Esophagus muscularis mucosa (tissue), 3 donors: ENCODE measurements around the gene RNF125.
"Not testable (repeated sequence)": the region's sequence is repeated elsewhere in the genome, so short reads cannot be mapped to it uniquely, and the experiment has no call there.

Experiments
- EP300 ChIP-seq: sonication (generic); formaldehyde crosslinking; IDR thresholded peaks from one replicate; pipeline ENCODE4 v1.6.1; 2017; ENCODE audit warnings: antibody characterized with exemption
- TF ChIP-seq, protein P1 (sequence below), 3 experiments: fragments of 200-600 bp in 2 of 3; fragments of 450-650 bp in 1 of 3; sonication (generic) in 2 of 3; IDR thresholded peaks; one replicate each; pipeline ENCODE4 v1.5.1; 2017 to 2019; ENCODE audit warnings: antibody characterized with exemption in 3 of 3, mild to moderate bottlenecking in 2 of 3, moderate library complexity in 1 of 3

DNA sequence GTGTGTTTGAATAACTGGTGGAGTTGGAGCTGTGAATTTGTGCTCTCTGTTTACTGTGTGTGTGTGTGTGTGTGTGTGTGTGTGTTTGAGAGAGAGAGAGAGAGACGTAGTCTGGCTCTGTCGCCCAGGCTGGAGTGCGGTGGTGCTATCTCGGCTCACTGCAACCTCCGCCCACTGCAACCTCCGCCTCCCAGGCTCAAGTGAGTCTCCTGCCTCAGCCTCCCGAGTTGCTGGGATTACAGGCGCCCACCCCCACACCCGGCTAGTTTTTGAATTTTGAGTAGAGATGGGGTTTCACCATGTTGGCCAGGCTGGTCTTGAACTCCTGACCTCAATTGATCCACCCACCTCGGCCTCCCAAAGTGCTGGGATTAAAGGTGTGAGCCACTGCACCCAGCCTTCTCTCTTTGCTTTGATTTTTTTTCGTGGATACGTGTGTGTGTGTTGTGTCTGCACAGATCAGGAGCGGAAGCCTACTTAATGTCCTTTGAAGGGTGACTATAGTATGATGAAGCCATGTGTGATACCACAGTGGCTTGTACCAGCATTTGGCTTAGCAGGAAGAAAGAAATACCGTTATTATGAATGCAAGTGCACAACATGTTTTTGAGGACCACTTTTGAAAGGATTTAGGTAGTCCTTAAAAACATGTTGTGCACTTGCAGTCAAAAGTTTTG, 1.5 kb downstream of the RNF125 start:
- TF ChIP-seq, protein P1, sequence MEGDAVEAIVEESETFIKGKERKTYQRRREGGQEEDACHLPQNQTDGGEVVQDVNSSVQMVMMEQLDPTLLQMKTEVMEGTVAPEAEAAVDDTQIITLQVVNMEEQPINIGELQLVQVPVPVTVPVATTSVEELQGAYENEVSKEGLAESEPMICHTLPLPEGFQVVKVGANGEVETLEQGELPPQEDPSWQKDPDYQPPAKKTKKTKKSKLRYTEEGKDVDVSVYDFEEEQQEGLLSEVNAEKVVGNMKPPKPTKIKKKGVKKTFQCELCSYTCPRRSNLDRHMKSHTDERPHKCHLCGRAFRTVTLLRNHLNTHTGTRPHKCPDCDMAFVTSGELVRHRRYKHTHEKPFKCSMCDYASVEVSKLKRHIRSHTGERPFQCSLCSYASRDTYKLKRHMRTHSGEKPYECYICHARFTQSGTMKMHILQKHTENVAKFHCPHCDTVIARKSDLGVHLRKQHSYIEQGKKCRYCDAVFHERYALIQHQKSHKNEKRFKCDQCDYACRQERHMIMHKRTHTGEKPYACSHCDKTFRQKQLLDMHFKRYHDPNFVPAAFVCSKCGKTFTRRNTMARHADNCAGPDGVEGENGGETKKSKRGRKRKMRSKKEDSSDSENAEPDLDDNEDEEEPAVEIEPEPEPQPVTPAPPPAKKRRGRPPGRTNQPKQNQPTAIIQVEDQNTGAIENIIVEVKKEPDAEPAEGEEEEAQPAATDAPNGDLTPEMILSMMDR (IDR thresholded peaks at IDR 0.05), result not testable (repeated sequence)
- not testable (repeated sequence) for TF ChIP-seq EP300
